ENCODE measurements around the gene PLSCR3. TPM values are rescaled to one million over a fixed set of nuclear protein-coding genes. Genes with fewer than 3 reads are reported as not detected.
"Not testable (repeated sequence)": the region's sequence is repeated elsewhere in the genome, so short reads cannot be mapped to it uniquely, and the experiment has no call there.

The PLSCR3 gene
- total RNA-seq, 5 donors from 2014 or later (not counting 1 experiment from before 2014, with no cell fraction given): 101 to 145 (median 140) TPM

GRCh38 chr17:7369825-7370224 is 24.5 kb downstream of the PLSCR3 start:
- H3K27me3 Mint-ChIP-seq: peaks cover 3 to 8% of the 10 kb centered on the region in 2 donors
- Histone ChIP-seq H3K27me3 (replicated peaks in 1 of 2; ENCODE audit: control insufficient read depth in 2 of 2, extremely low read depth in 1 of 2, insufficient read depth in 2 of 2, low read length in 1 of 2) (peaks cover 0 to 20% of the 10 kb centered on the region in 2 experiments), H3K36me3 (ENCODE audit: control insufficient read depth in 2 of 2, extremely low read depth in 1 of 2, insufficient read depth in 1 of 2, low read length in 1 of 2) (no peaks in the 10 kb centered on the region), H3K27ac (ENCODE audit: low read length) (no peak overlapping the region), H3K9me3 (no peaks in the 10 kb centered on the region), H3K4me3 (ENCODE audit: control insufficient read depth in 1 of 2, extremely low read depth in 1 of 2, low read length in 1 of 2) (no peak overlapping the region), H3K4me1 (ENCODE audit: control insufficient read depth in 1 of 2, extremely low read depth in 1 of 2, insufficient read depth in 2 of 2, low read length in 2 of 2) (no peaks in the 10 kb centered on the region)
- ChIA-PET POLR2A (interaction anchor here in 1 of 2 donors (0.7 kb wide), 1 partner anchor 33 kb away, joined by 4 read pairs; the partner anchor contains the start of gene ACAP1), CTCF (interaction anchor here in 1 of 2 donors (0.6 to 0.8 kb wide), 2 partner anchors 66 to 191 kb away, joined by 3 read pairs; no protein-coding TSS in a partner anchor)
- H3K27ac Mint-ChIP-seq: no peak overlapping the region
- DNase-seq: no peak
- H3K36me3 Mint-ChIP-seq: no peaks in the 10 kb centered on the region
- H3K9me3 Mint-ChIP-seq: no peaks in the 10 kb centered on the region
- H3K4me3 Mint-ChIP-seq: no peak overlapping the region
- H3K4me1 Mint-ChIP-seq: no peaks in the 10 kb centered on the region
- no peak for ATAC-seq (replicated peaks in 1 of 4)
- WGBS (ENCODE audit: insufficient coverage): 83% methylated on average over 3 of the region's 5 CpGs

- H3K36me3 ChIP-seq (ENCODE audit: control insufficient read depth in 2 of 2, extremely low read depth in 1 of 2, insufficient read depth in 1 of 2, low read length in 1 of 2); H3K9me3 Mint-ChIP-seq; H3K4me1 ChIP-seq (ENCODE audit: control insufficient read depth in 1 of 2, extremely low read depth in 1 of 2, insufficient read depth in 2 of 2, low read length in 2 of 2); ATAC-seq (replicated peaks in 1 of 4); H3K27ac ChIP-seq (ENCODE audit: low read length); H3K36me3 Mint-ChIP-seq; H3K4me1 Mint-ChIP-seq; H3K4me3 ChIP-seq (ENCODE audit: control insufficient read depth in 1 of 2, extremely low read depth in 1 of 2, low read length in 1 of 2); POLR2A ChIA-PET; H3K4me3 Mint-ChIP-seq; H3K27ac Mint-ChIP-seq; H3K27me3 Mint-ChIP-seq; H3K9me3 ChIP-seq; DNase-seq: not testable (repeated sequence)
- 84% methylated on average over 3 of the region's 5 CpGs for WGBS (ENCODE audit: insufficient coverage)
- CTCF ChIA-PET: interaction anchor here in 1 of 2 donors (0.6 to 1.0 kb wide), 2 partner anchors 8 to 57 kb away, joined by 3 read pairs; partner anchors contain the start of gene SPEM2
- peaks cover 0 to 20% of the 10 kb centered on the region in 2 experiments for H3K27me3 ChIP-seq (replicated peaks in 1 of 2; ENCODE audit: control insufficient read depth in 2 of 2, extremely low read depth in 1 of 2, insufficient read depth in 2 of 2, low read length in 1 of 2)
Measured at GRCh38 chr17:7368599-7368994, 25.7 kb downstream of the PLSCR3 start.

- H3K27ac ChIP-seq (ENCODE audit: low read length): no peak overlapping the region
- Mint-ChIP-seq H3K36me3 (no peaks in the 10 kb centered on the region), H3K27ac (no peak overlapping the region), H3K4me1 (no peaks in the 10 kb centered on the region), H3K9me3 (no peaks in the 10 kb centered on the region), H3K4me3 (no peak overlapping the region), H3K27me3 (peaks cover 0 to 4% of the 10 kb centered on the region in 2 donors)
- ATAC-seq (replicated peaks in 1 of 4) (no peak), DNase-seq (no peak)
- no peak overlapping the region for H3K4me3 ChIP-seq (ENCODE audit: control insufficient read depth in 1 of 2, extremely low read depth in 1 of 2, low read length in 1 of 2)
- ChIA-PET CTCF (interaction anchor here (0.6 to 1.0 kb wide), 3 partner anchors 9 to 71 kb away, joined by 3 to 5 read pairs (median 3); partner anchors contain the start of gene SPEM2 (in 1 of the 2)), POLR2A (interaction anchor here in 1 of 2 donors (0.5 kb wide), 1 partner anchor 252 kb away, joined by 4 read pairs; no protein-coding TSS in a partner anchor)
- WGBS (ENCODE audit: insufficient coverage): no CpG with 5 or more reads among the region's 13 CpGs
- H3K4me1 ChIP-seq (ENCODE audit: control insufficient read depth in 1 of 2, extremely low read depth in 1 of 2, insufficient read depth in 2 of 2, low read length in 2 of 2): no peaks in the 10 kb centered on the region
- no peaks in the 10 kb centered on the region for H3K9me3 ChIP-seq
- peaks cover 0 to 20% of the 10 kb centered on the region in 2 experiments for H3K27me3 ChIP-seq (replicated peaks in 1 of 2; ENCODE audit: control insufficient read depth in 2 of 2, extremely low read depth in 1 of 2, insufficient read depth in 2 of 2, low read length in 1 of 2)
- H3K36me3 ChIP-seq (ENCODE audit: control insufficient read depth in 2 of 2, extremely low read depth in 1 of 2, insufficient read depth in 1 of 2, low read length in 1 of 2): no peaks in the 10 kb centered on the region
Measured at GRCh38 chr17:7367918-7368598, 26.3 kb downstream of the PLSCR3 start.

- no peak overlapping the region for H3K4me3 ChIP-seq (ENCODE audit: control insufficient read depth in 1 of 2, extremely low read depth in 1 of 2, low read length in 1 of 2)
- H3K27me3 Mint-ChIP-seq: peaks cover 0 to 4% of the 10 kb centered on the region in 2 donors
- H3K9me3 ChIP-seq: no peaks in the 10 kb centered on the region
- no peak for ATAC-seq (replicated peaks in 1 of 4)
- WGBS (ENCODE audit: insufficient coverage): no CpG with 5 or more reads among the region's 8 CpGs
- POLR2A ChIA-PET: interaction anchor here in 1 of 2 donors (0.6 kb wide), 1 partner anchor 46 kb away, joined by 4 read pairs; no protein-coding TSS in a partner anchor
- H3K36me3 Mint-ChIP-seq: no peaks in the 10 kb centered on the region
- DNase-seq: no peak
- no peak overlapping the region for H3K27ac Mint-ChIP-seq
- no peaks in the 10 kb centered on the region for H3K9me3 Mint-ChIP-seq
- H3K4me1 ChIP-seq (ENCODE audit: control insufficient read depth in 1 of 2, extremely low read depth in 1 of 2, insufficient read depth in 2 of 2, low read length in 2 of 2): no peaks in the 10 kb centered on the region
- H3K4me1 Mint-ChIP-seq: no peaks in the 10 kb centered on the region
- no peaks in the 10 kb centered on the region for H3K36me3 ChIP-seq (ENCODE audit: control insufficient read depth in 2 of 2, extremely low read depth in 1 of 2, insufficient read depth in 1 of 2, low read length in 1 of 2)
- no peak overlapping the region for H3K27ac ChIP-seq (ENCODE audit: low read length)
- CTCF ChIA-PET: interaction anchor here in 1 of 2 donors (0.7 kb wide), 1 partner anchor 14 kb away, joined by 3 read pairs; the partner anchor contains the start of gene TNK1
- H3K4me3 Mint-ChIP-seq: no peak overlapping the region
- H3K27me3 ChIP-seq (replicated peaks in 1 of 2; ENCODE audit: control insufficient read depth in 2 of 2, extremely low read depth in 1 of 2, insufficient read depth in 2 of 2, low read length in 1 of 2): peaks cover 0 to 11% of the 10 kb centered on the region in 2 experiments
Measured at GRCh38 chr17:7367083-7367482, 27.2 kb downstream of the PLSCR3 start.

- H3K4me3 ChIP-seq (ENCODE audit: control insufficient read depth in 1 of 2, extremely low read depth in 1 of 2, low read length in 1 of 2); H3K36me3 Mint-ChIP-seq; H3K4me3 Mint-ChIP-seq; H3K27me3 Mint-ChIP-seq; H3K4me1 ChIP-seq (ENCODE audit: control insufficient read depth in 1 of 2, extremely low read depth in 1 of 2, insufficient read depth in 2 of 2, low read length in 2 of 2); H3K9me3 ChIP-seq; H3K36me3 ChIP-seq (ENCODE audit: control insufficient read depth in 2 of 2, extremely low read depth in 1 of 2, insufficient read depth in 1 of 2, low read length in 1 of 2); DNase-seq; ATAC-seq (replicated peaks in 1 of 4); H3K27ac ChIP-seq (ENCODE audit: low read length); H3K27ac Mint-ChIP-seq; H3K4me1 Mint-ChIP-seq; H3K9me3 Mint-ChIP-seq; POLR2A ChIA-PET: not testable (repeated sequence)
- CTCF ChIA-PET: interaction anchor here in 1 of 2 donors (1.0 kb wide), 1 partner anchor 11 kb away, joined by 5 read pairs; the partner anchor contains the start of gene TMEM95
- WGBS (ENCODE audit: insufficient coverage): no CpG with 5 or more reads among the region's 7 CpGs
- peaks cover 0 to 18% of the 10 kb centered on the region in 2 experiments for H3K27me3 ChIP-seq (replicated peaks in 1 of 2; ENCODE audit: control insufficient read depth in 2 of 2, extremely low read depth in 1 of 2, insufficient read depth in 2 of 2, low read length in 1 of 2)
Measured at GRCh38 chr17:7365963-7366362, 28.4 kb downstream of the PLSCR3 start.

GRCh38 chr17:7363311-7363710 is 31.0 kb downstream of the PLSCR3 start:
- CTCF ChIA-PET: interaction anchor here (0.6 kb wide), 2 partner anchors 8 to 45 kb away, joined by 3 to 4 read pairs; no protein-coding TSS in a partner anchor
- peaks cover 0 to 14% of the 10 kb centered on the region in 2 experiments for H3K27me3 ChIP-seq (replicated peaks in 1 of 2; ENCODE audit: control insufficient read depth in 2 of 2, extremely low read depth in 1 of 2, insufficient read depth in 2 of 2, low read length in 1 of 2)
- H3K36me3 Mint-ChIP-seq: no peaks in the 10 kb centered on the region
- H3K27ac ChIP-seq (ENCODE audit: low read length): no peak overlapping the region
- H3K4me3 ChIP-seq (ENCODE audit: control insufficient read depth in 1 of 2, extremely low read depth in 1 of 2, low read length in 1 of 2): no peak overlapping the region
- H3K9me3 ChIP-seq: no peaks in the 10 kb centered on the region
- peaks cover 2 to 6% of the 10 kb centered on the region in 2 donors for H3K27me3 Mint-ChIP-seq
- H3K4me3 Mint-ChIP-seq: no peak overlapping the region
- H3K4me1 ChIP-seq (ENCODE audit: control insufficient read depth in 1 of 2, extremely low read depth in 1 of 2, insufficient read depth in 2 of 2, low read length in 2 of 2): no peaks in the 10 kb centered on the region
- POLR2A ChIA-PET: no interaction called here
- H3K4me1 Mint-ChIP-seq: no peaks in the 10 kb centered on the region
- H3K27ac Mint-ChIP-seq: no peak overlapping the region
- no peak for DNase-seq
- H3K9me3 Mint-ChIP-seq: no peaks in the 10 kb centered on the region
- no peak for ATAC-seq (replicated peaks in 1 of 4)
- H3K36me3 ChIP-seq (ENCODE audit: control insufficient read depth in 2 of 2, extremely low read depth in 1 of 2, insufficient read depth in 1 of 2, low read length in 1 of 2): no peaks in the 10 kb centered on the region
- 80% methylated on average over 1 of the region's 6 CpGs for WGBS (ENCODE audit: insufficient coverage)

Data from T-cell (primary cell).